Right atrium auricular region (tissue), 2 donors: ENCODE results near the gene DOCK3. TPM values are rescaled to one million over a fixed set of nuclear protein-coding genes. Genes with fewer than 3 reads are reported as not detected.

Source experiments
- DNase-seq: peaks from one replicate; pipeline ENCODE4 v3.0.0-alpha.2; 2019; ENCODE audit warnings: low spot score
- H3K27ac ChIP-seq, 2 donors: fragments of 200-600 bp; sonication (generic); 1 replicate in 1 of 2; 2 replicates in 1 of 2; pipeline ENCODE4 v1.5.1; 2016 to 2019
- H3K27me3 ChIP-seq, 2 donors: fragments of 200-600 bp; sonication (generic); one replicate each; pipeline versions ENCODE4 v1.5.1 to v1.6.0; 2017 to 2019
- H3K36me3 ChIP-seq: fragments of 200-600 bp; sonication (generic); one replicate; pipeline ENCODE4 v1.5.1; 2016
- H3K4me1 ChIP-seq, 2 donors: fragments of 200-600 bp; sonication (generic); one replicate each; pipeline versions ENCODE4 v1.5.1 to v1.6.0; 2017 to 2019
- H3K4me3 ChIP-seq, 2 donors: fragments of 200-600 bp; sonication (generic); 1 replicate in 1 of 2; 2 replicates in 1 of 2; pipeline ENCODE4 v1.5.1; 2017 to 2019; ENCODE audit warnings: mild to moderate bottlenecking in 1 of 2, moderate library complexity in 1 of 2
- H3K9me3 ChIP-seq, 2 donors: fragments of 200-600 bp; sonication (generic); one replicate each; pipeline ENCODE4 v1.5.1; 2019
- total RNA-seq, 2 donors: library from RNA; depleted of rRNA; stranded (reverse); fragments of >200 nt; gene quantifications; one replicate each; pipeline ENCODE4 v1.1.0, GENCODE V29; 2016
- TF ChIP-seq, protein P1 (sequence below), 2 donors: fragments of 200-600 bp; sonication (generic); IDR thresholded peaks; one replicate each; pipeline ENCODE4 v1.5.1; 2019; ENCODE audit warnings: antibody characterized with exemption in 2 of 2

Gene DOCK3
- total RNA-seq, 2 donors from 2014 or later: 2.7 to 4.6 TPM

DNA sequence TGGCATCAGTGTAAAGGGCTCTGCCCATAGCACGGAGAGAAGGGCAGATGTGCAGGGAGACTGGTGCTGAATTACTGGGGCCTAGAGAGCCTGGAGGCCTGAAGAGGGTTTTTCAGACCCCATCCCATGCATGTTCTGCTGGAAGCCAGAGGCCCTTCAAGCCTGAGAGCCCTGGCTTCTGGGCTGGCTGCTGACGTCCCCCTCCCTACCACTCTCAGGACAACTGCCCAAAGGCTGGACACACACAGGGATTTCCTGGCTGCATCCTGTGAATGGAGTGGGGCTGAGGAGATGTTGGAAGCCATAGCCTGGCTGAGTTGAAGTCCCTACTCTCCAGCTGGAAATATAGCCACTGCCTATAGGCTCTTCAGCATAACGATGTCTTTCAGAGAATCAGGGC, 16.9 kb upstream of the DOCK3 start:
- Histone ChIP-seq H3K36me3 (no peaks in the 10 kb centered on the region), H3K27me3 (no peaks in the 10 kb centered on the region), H3K27ac (no peak overlapping the region), H3K4me1 (peaks cover 0 to 2% of the 10 kb centered on the region in 2 donors), H3K9me3 (no peaks in the 10 kb centered on the region), H3K4me3 (no peak overlapping the region)
- no peak for DNase-seq
- TF ChIP-seq, protein P1, sequence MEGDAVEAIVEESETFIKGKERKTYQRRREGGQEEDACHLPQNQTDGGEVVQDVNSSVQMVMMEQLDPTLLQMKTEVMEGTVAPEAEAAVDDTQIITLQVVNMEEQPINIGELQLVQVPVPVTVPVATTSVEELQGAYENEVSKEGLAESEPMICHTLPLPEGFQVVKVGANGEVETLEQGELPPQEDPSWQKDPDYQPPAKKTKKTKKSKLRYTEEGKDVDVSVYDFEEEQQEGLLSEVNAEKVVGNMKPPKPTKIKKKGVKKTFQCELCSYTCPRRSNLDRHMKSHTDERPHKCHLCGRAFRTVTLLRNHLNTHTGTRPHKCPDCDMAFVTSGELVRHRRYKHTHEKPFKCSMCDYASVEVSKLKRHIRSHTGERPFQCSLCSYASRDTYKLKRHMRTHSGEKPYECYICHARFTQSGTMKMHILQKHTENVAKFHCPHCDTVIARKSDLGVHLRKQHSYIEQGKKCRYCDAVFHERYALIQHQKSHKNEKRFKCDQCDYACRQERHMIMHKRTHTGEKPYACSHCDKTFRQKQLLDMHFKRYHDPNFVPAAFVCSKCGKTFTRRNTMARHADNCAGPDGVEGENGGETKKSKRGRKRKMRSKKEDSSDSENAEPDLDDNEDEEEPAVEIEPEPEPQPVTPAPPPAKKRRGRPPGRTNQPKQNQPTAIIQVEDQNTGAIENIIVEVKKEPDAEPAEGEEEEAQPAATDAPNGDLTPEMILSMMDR (IDR thresholded peaks at IDR 0.05): no peak

DNA sequence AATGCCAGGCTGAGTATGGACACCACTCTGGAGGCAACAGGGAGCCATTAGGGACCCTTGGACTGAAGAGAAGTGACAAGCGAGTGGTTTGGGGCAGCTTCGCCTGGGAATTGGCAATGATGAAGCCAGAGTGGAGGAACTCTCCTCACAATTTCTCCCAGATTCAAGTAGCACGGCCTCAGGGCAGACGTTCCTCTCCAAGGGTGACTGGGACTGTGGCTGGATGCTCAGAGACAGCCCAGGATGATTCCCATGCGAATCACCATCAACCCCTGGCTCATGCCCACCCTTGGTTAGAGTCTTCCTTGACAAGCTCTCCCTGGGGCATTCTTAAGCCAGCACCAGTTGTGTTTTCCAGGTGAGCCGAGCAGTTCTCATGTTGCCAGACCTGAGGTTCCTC, 16.3 kb upstream of the DOCK3 start:
- no peak overlapping the region for H3K4me3 ChIP-seq
- no peaks in the 10 kb centered on the region for H3K27me3 ChIP-seq
- TF ChIP-seq, protein P1 (IDR thresholded peaks at IDR 0.05): no peak
- DNase-seq: no peak
- peaks cover 0 to 7% of the 10 kb centered on the region in 2 donors for H3K4me1 ChIP-seq
- H3K36me3 ChIP-seq: no peaks in the 10 kb centered on the region
- H3K9me3 ChIP-seq: no peaks in the 10 kb centered on the region
- H3K27ac ChIP-seq: no peak overlapping the region

DNA sequence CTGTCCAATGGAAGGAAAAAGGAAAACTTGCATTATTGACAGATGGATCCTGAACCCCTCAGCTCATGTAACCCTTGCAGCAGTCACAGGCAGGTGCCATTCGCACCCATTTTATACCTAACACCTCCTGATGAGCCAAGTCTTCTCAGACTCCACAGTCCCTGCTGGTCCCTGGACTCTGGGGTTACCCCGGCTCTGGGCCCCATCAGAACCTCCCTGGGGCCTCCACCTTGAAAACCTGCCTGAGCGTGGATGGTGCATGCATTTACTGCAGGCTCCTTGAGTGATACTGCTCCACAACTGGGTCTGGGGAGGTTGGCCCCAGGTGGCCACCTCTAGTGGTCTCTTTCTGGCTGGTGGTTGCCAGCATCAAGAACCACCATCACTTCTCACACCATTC, 15.9 kb upstream of the DOCK3 start:
- no peaks in the 10 kb centered on the region for H3K36me3 ChIP-seq

DNA sequence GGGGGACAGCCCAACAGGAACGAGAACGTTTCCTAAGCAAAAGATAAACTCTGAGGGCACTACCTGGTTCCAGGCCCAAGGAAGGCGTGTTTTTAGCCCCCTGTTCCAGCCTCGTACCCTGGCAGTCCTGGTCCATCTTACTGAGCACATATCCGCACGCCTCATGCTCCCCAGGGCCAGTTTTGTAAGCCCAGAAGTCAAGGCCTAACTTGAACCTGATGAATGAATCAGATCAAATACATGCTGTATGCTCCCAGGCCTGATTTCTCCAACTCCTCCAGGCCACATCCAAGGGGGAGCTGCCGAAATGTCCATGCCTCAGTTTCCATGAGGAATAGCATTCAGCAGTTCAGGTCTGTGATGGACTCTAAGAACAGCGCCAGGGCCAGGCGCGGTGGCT, 14.3 kb upstream of the DOCK3 start:
- Histone ChIP-seq H3K27me3 (no peaks in the 10 kb centered on the region), H3K9me3 (no peaks in the 10 kb centered on the region), H3K4me3 (no peak overlapping the region), H3K4me1 (peaks cover 0 to 7% of the 10 kb centered on the region in 2 donors), H3K36me3 (no peaks in the 10 kb centered on the region), H3K27ac (no peak overlapping the region)
- TF ChIP-seq, protein P1 (IDR thresholded peaks at IDR 0.05): no peak
- DNase-seq: no peak

More for the DNA sequence above, 15.9 kb upstream of the DOCK3 start:
- DNase-seq: no peak
- no peaks in the 10 kb centered on the region for H3K27me3 ChIP-seq
- peaks cover 0 to 7% of the 10 kb centered on the region in 2 donors for H3K4me1 ChIP-seq
- TF ChIP-seq, protein P1 (IDR thresholded peaks at IDR 0.05): no peak
- H3K4me3 ChIP-seq: no peak overlapping the region
- H3K27ac ChIP-seq: no peak overlapping the region
- H3K9me3 ChIP-seq: no peaks in the 10 kb centered on the region

DNA sequence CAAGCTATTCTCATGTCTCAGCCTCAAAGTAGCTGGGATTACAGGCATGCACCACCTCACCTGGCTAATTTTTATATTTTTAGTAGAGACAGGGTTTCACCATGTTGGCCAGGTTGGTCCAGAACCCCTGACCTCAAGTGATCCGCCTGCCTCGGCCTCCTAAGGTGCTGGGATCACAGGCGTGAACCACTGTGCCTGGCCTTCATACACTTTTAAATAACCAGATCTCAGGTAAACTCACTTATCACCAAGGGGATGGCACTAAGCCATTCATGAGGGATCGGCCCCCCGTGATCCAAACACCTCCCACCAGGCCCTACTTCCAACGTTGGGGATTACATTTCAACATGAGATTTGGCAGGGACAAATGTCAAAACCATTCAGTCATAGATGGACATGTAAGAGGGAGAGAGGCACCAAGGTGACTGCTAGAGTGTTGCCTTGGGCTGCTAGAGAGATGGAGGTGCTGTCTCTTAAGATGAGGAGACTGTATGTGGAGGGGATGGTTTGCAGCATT, 13.3 kb upstream of the DOCK3 start:
- no peak overlapping the region for H3K27ac ChIP-seq
- H3K4me1 ChIP-seq: peaks cover 0 to 7% of the 10 kb centered on the region in 2 donors
- H3K9me3 ChIP-seq: no peaks in the 10 kb centered on the region
- no peak overlapping the region for H3K4me3 ChIP-seq
- no peak for DNase-seq
- H3K27me3 ChIP-seq: no peaks in the 10 kb centered on the region
- no peaks in the 10 kb centered on the region for H3K36me3 ChIP-seq
- TF ChIP-seq, protein P1 (IDR thresholded peaks at IDR 0.05): no peak

DNA sequence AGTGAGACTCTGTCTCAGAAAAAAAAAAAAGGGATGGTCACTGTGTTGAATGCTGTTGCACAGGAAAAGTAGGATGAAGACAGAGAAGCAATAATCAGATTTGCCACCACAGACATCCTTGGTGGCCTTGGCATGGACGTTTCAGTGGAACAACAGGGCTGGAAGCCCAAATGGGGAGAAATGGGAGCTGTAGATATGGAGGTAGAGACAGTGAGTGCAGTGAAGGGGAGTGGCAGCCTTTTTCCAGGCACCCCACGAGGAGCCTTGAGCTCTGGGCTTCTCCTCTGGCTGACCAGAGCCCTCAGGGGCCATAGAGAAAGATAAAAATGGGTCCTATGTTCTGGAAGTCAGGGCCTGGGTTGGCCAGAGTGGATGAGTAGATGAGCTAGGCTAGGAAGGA, 12.3 kb upstream of the DOCK3 start:
- TF ChIP-seq, protein P1 (IDR thresholded peaks at IDR 0.05): no peak
- DNase-seq: no peak
- no peaks in the 10 kb centered on the region for H3K27me3 ChIP-seq
- H3K4me1 ChIP-seq: peaks cover 0 to 7% of the 10 kb centered on the region in 2 donors
- H3K9me3 ChIP-seq: no peaks in the 10 kb centered on the region
- H3K27ac ChIP-seq: no peak overlapping the region
- no peak overlapping the region for H3K4me3 ChIP-seq
- no peaks in the 10 kb centered on the region for H3K36me3 ChIP-seq
